H9 (cell line): ENCODE results near the gene AVEN. TPM values are rescaled to one million over a fixed set of nuclear protein-coding genes. Genes with fewer than 3 reads are reported as not detected.

ENCODE experiments used
- DNase-seq: peaks from one replicate; pipeline ENCODE4 v3.0.0-alpha.2; 2017
- H2AFZ ChIP-seq: one replicate; pipeline ENCODE4 v1.6.1; 2013; ENCODE audit warnings: mild to moderate bottlenecking, low read length, control low read depth, moderate library complexity
- H2AK5ac ChIP-seq: 2 replicates; pipeline ENCODE4 v1.6.1; 2013; ENCODE audit warnings: low read length, control low read depth, mixed read lengths; ENCODE audit not compliant: insufficient read length
- H2BK120ac ChIP-seq: one replicate; pipeline ENCODE4 v1.6.1; 2013; ENCODE audit warnings: low read depth, mild to moderate bottlenecking, low read length, control low read depth, inconsistent platforms; ENCODE audit not compliant: poor library complexity, severe bottlenecking
- H2BK12ac ChIP-seq: 2 replicates; pipeline ENCODE4 v1.6.1; 2013; ENCODE audit warnings: low read length, control low read depth, mixed read lengths, low read depth; ENCODE audit not compliant: insufficient read length
- H2BK15ac ChIP-seq: 2 replicates; pipeline ENCODE4 v1.6.1; 2013; ENCODE audit warnings: low read depth, low read length, control low read depth
- H2BK20ac ChIP-seq: one replicate; pipeline ENCODE4 v1.6.1; 2013; ENCODE audit warnings: low read depth, mild to moderate bottlenecking, low read length, control low read depth, inconsistent platforms; ENCODE audit not compliant: poor library complexity, severe bottlenecking
- H2BK5ac ChIP-seq: 2 replicates; pipeline ENCODE4 v1.6.1; 2013; ENCODE audit warnings: low read length, control low read depth, mixed read lengths; ENCODE audit not compliant: insufficient read length
- H3K14ac ChIP-seq: 2 replicates; pipeline ENCODE4 v1.6.1; 2013; ENCODE audit warnings: low read length, control low read depth; ENCODE audit not compliant: insufficient read depth
- H3K18ac ChIP-seq: 2 replicates; pipeline ENCODE4 v1.6.1; 2013; ENCODE audit warnings: low read depth, mild to moderate bottlenecking, mixed read lengths, low read length, control low read depth; ENCODE audit not compliant: insufficient read length
- H3K23ac ChIP-seq: 2 replicates; pipeline ENCODE4 v1.6.1; 2013; ENCODE audit warnings: low read length, control low read depth, mixed read lengths, low read depth; ENCODE audit not compliant: insufficient read length
- H3K23me2 ChIP-seq: 2 replicates; pipeline ENCODE4 v1.6.1; 2013; ENCODE audit warnings: low read depth, mild to moderate bottlenecking, mixed read lengths, low read length, control low read depth; ENCODE audit not compliant: insufficient read length, poor library complexity, severe bottlenecking
- H3K27ac ChIP-seq: 2 replicates; pipeline ENCODE4 v1.5.1; 2013; ENCODE audit warnings: low read length, control low read depth, mixed read lengths, low read depth; ENCODE audit not compliant: insufficient read length
- H3K27me3 ChIP-seq: 2 replicates; pipeline ENCODE4 v1.6.1; 2013; ENCODE audit warnings: low read length, control low read depth, inconsistent platforms; ENCODE audit not compliant: insufficient read depth
- H3K4ac ChIP-seq: 2 replicates; pipeline ENCODE4 v1.6.1; 2013; ENCODE audit warnings: low read depth, mild to moderate bottlenecking, control low read depth, inconsistent platforms, low read length, moderate library complexity
- H3K4me1 ChIP-seq: 2 replicates; pipeline ENCODE4 v1.6.1; 2013; ENCODE audit warnings: low read length, control low read depth, inconsistent platforms; ENCODE audit not compliant: insufficient read depth
- H3K4me2 ChIP-seq: 2 replicates; pipeline ENCODE4 v1.6.1; 2013; ENCODE audit warnings: low read length, control low read depth, mixed read lengths; ENCODE audit not compliant: insufficient read length, insufficient read depth
- H3K56ac ChIP-seq: 2 replicates; pipeline ENCODE4 v1.6.1; 2013; ENCODE audit warnings: low read depth, mild to moderate bottlenecking, mixed read lengths, low read length, control low read depth; ENCODE audit not compliant: insufficient read length
- H3K79me1 ChIP-seq: 2 replicates; pipeline ENCODE4 v1.6.1; 2013; ENCODE audit warnings: low read depth, mild to moderate bottlenecking, moderate library complexity, low read length, control low read depth, inconsistent platforms; ENCODE audit not compliant: insufficient read depth, poor library complexity, severe bottlenecking
- H3K79me2 ChIP-seq: 2 replicates; pipeline ENCODE4 v1.6.1; 2013; ENCODE audit warnings: low read length, control low read depth, inconsistent platforms; ENCODE audit not compliant: insufficient read depth
- H3K9ac ChIP-seq: 2 replicates; pipeline ENCODE4 v1.6.1; 2013; ENCODE audit warnings: low read length, control low read depth, mixed read lengths; ENCODE audit not compliant: insufficient read length; ENCODE audit errors: extremely low read depth
- H3K9me3 ChIP-seq: one replicate; pipeline ENCODE4 v1.6.1; 2013; ENCODE audit warnings: low read depth, low read length, inconsistent platforms; ENCODE audit not compliant: control insufficient read depth
- H3T11ph ChIP-seq: one replicate; pipeline ENCODE4 v1.6.1; 2013; ENCODE audit warnings: mild to moderate bottlenecking, low read length, control low read depth, inconsistent platforms
- H4K20me1 ChIP-seq: one replicate; pipeline ENCODE4 v1.6.1; 2013; ENCODE audit not compliant: control insufficient read depth, insufficient read length, insufficient read depth
- H4K5ac ChIP-seq: 2 replicates; pipeline ENCODE4 v1.6.1; 2013; ENCODE audit warnings: low read depth, mild to moderate bottlenecking, mixed read lengths, low read length, control low read depth; ENCODE audit not compliant: insufficient read length
- H4K8ac ChIP-seq: replicated peaks from 2 replicates; pipeline ENCODE4 v1.6.1; 2013; ENCODE audit warnings: low read length, control low read depth, mixed read lengths, low read depth; ENCODE audit not compliant: insufficient read length
- H4K91ac ChIP-seq: 2 replicates; pipeline ENCODE4 v1.6.1; 2013; ENCODE audit warnings: low read depth, mild to moderate bottlenecking, moderate library complexity, mixed read lengths, low read length, control low read depth; ENCODE audit not compliant: insufficient read length
- H3K27ac Mint-ChIP-seq, 3 experiments: 2 replicates in 2 of 3; 3 replicates in 1 of 3; pipeline ENCODE4 v1.8.0; 2020 to 2021; ENCODE audit warnings: mixed read lengths in 3 of 3, mild to moderate bottlenecking in 1 of 3, moderate library complexity in 1 of 3
- H3K27me3 Mint-ChIP-seq: 2 replicates; pipeline ENCODE4 v1.8.0; 2021; ENCODE audit warnings: low read depth, mild to moderate bottlenecking, moderate library complexity, mixed read lengths
- H3K36me3 Mint-ChIP-seq, 3 experiments: 2 replicates in 2 of 3; 3 replicates in 1 of 3; pipeline ENCODE4 v1.8.0; 2020 to 2021; ENCODE audit warnings: low read depth in 3 of 3, mixed read lengths in 3 of 3; ENCODE audit not compliant: insufficient read depth in 1 of 3
- H3K4me1 Mint-ChIP-seq, 2 experiments: 2 replicates each; pipeline ENCODE4 v1.8.0; 2020; ENCODE audit warnings: mixed read lengths in 2 of 2
- H3K4me3 Mint-ChIP-seq, 2 experiments: 2 replicates in 1 of 2; 3 replicates in 1 of 2; pipeline ENCODE4 v1.8.0; 2020 to 2021; ENCODE audit warnings: mild to moderate bottlenecking in 2 of 2, mixed read lengths in 2 of 2, moderate library complexity in 1 of 2
- H3K9me3 Mint-ChIP-seq, 2 experiments: 2 replicates in 1 of 2; 3 replicates in 1 of 2; pipeline ENCODE4 v1.8.0; 2020; ENCODE audit warnings: mild to moderate bottlenecking in 2 of 2, mixed read lengths in 2 of 2, moderate library complexity in 1 of 2
- WGBS: extraction: QIAGEN DNeasy Blood & Tissue Kit; methylation state at CpG from one replicate; pipeline ENCODE4 v1.1.7; 2013; ENCODE audit warnings: missing lambda C conversion rate, low lambda C conversion rate, mixed read lengths; ENCODE audit not compliant: insufficient read length; ENCODE audit errors: extremely low coverage; 5-methylcytosine and 5-hydroxymethylcytosine counted together
- total RNA-seq: library from RNA; stranded (reverse); gene quantifications from 2 replicates; pipeline ENCODE4 v1.2.1, GENCODE V29; 2021
- TF ChIP-seq, protein P1 (sequence below): fragments of 200-600 bp; sonication (generic); conservative IDR thresholded peaks from 3 replicates; pipeline ENCODE4 v1.8.0; 2021; ENCODE audit warnings: antibody characterized with exemption, mild to moderate bottlenecking

Gene AVEN
- total RNA-seq, 1 experiment from 2014 or later: 16.1 TPM

DNA sequence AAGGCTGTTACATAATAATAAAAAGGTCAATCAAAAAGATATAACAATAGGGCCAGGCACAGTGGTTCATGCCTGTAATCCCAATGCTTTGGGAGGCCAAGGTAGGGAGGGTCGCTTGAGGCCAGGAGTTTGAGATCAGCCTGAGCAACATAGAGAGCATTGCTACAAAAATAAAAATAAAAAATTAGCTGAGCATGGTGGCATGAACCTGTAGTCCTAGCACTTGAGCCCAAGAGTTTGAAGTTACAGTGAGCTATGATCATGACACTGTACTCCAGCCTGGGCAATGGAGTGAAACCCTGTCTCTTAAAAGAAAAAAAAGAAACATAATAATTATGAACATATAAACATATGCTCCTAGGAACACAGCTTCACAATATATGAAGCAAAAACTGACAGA, 29.3 kb downstream of the AVEN start:
- no peak overlapping the region for H2BK12ac ChIP-seq
- no CpG with 5 or more reads among the region's 1 CpG for WGBS
- Mint-ChIP-seq H3K36me3 (no peaks in the 10 kb centered on the region; a peak in 1 of 7 replicates), H3K4me3 (no peak overlapping the region), H3K9me3 (no peaks in the 10 kb centered on the region), H3K4me1 (peaks cover 13 to 23% of the 10 kb centered on the region in 2 experiments), H3K27ac (no peak overlapping the region), H3K27me3 (no peaks in the 10 kb centered on the region)
- H3K14ac ChIP-seq: no peak overlapping the region
- H3K4me2 ChIP-seq: no peak overlapping the region
- H3K18ac ChIP-seq: no peak overlapping the region
- no peak overlapping the region for H2AFZ ChIP-seq
- H2BK15ac ChIP-seq: no peak overlapping the region
- no peaks in the 10 kb centered on the region for H3K9me3 ChIP-seq
- no peaks in the 10 kb centered on the region for H3K79me1 ChIP-seq
- H3K27ac ChIP-seq: no peak overlapping the region
- no peak overlapping the region for H3K56ac ChIP-seq
- H3K9ac ChIP-seq: no peak overlapping the region
- no peak overlapping the region for H2BK20ac ChIP-seq
- no peak overlapping the region for H2BK120ac ChIP-seq
- H3K4me1 ChIP-seq: no peaks in the 10 kb centered on the region; the same call in 1 of the 2 replicates
- no peak overlapping the region for H3T11ph ChIP-seq
- no peak overlapping the region for H3K4ac ChIP-seq
- no peak overlapping the region for H4K8ac ChIP-seq
- no peak overlapping the region for H3K23ac ChIP-seq
- no peaks in the 10 kb centered on the region for H4K20me1 ChIP-seq
- no peak for DNase-seq
- no peaks in the 10 kb centered on the region for H3K23me2 ChIP-seq
- TF ChIP-seq, protein P1, sequence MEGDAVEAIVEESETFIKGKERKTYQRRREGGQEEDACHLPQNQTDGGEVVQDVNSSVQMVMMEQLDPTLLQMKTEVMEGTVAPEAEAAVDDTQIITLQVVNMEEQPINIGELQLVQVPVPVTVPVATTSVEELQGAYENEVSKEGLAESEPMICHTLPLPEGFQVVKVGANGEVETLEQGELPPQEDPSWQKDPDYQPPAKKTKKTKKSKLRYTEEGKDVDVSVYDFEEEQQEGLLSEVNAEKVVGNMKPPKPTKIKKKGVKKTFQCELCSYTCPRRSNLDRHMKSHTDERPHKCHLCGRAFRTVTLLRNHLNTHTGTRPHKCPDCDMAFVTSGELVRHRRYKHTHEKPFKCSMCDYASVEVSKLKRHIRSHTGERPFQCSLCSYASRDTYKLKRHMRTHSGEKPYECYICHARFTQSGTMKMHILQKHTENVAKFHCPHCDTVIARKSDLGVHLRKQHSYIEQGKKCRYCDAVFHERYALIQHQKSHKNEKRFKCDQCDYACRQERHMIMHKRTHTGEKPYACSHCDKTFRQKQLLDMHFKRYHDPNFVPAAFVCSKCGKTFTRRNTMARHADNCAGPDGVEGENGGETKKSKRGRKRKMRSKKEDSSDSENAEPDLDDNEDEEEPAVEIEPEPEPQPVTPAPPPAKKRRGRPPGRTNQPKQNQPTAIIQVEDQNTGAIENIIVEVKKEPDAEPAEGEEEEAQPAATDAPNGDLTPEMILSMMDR: no peak
- H3K79me2 ChIP-seq: no peaks in the 10 kb centered on the region
- no peak overlapping the region for H4K5ac ChIP-seq
- no peak overlapping the region for H2BK5ac ChIP-seq
- no peak overlapping the region for H2AK5ac ChIP-seq
- no peak overlapping the region for H4K91ac ChIP-seq
- H3K27me3 ChIP-seq: no peaks in the 10 kb centered on the region
